GM03348 (cell line): ENCODE data around the gene GABPB1.
A peak's percentile ranks its signal among the peaks of the same experiment; 100 is the strongest.
"Not testable (repeated sequence)": the region's sequence is repeated elsewhere in the genome, so short reads cannot be mapped to it uniquely, and the experiment has no call there.

Source experiments
- DNase-seq: peaks from one replicate; pipeline ENCODE4 v3.0.0; 2012; ENCODE audit warnings: low spot score

Gene GABPB1

GRCh38 chr15:50354838-50355618, at the start of gene GABPB1:
Gene GABPB1 (minus strand): TSS chr15:50355198. CDS start chr15:50309798, 45,400 bp downstream.
- DNase-seq, result peak; percentile 98

GRCh38 chr15:50391561-50391960, 36.6 kb upstream of the GABPB1 start:
- DNase-seq, result not testable (repeated sequence)

- DNase-seq, result no peak
These were observed 35.7 kb upstream of the GABPB1 start for GRCh38 chr15:50390554-50391264.

- DNase-seq, result not testable (repeated sequence)
These were observed 27.4 kb upstream of the GABPB1 start for GRCh38 chr15:50382408-50382807.

- DNase-seq, result peak; percentile 7
These were observed 26.4 kb upstream of the GABPB1 start for GRCh38 chr15:50381438-50381837.

GRCh38 chr15:50380089-50380488, 25.1 kb upstream of the GABPB1 start:
- no peak for DNase-seq

- not testable (repeated sequence) for DNase-seq
These were observed 24.4 kb upstream of the GABPB1 start for GRCh38 chr15:50379413-50379812.

- no peak for DNase-seq
These were observed 23.8 kb upstream of the GABPB1 start for GRCh38 chr15:50378776-50379175.

GRCh38 chr15:50377867-50378751, 23.1 kb upstream of the GABPB1 start:
- no peak for DNase-seq

GRCh38 chr15:50369564-50369963, 14.6 kb upstream of the GABPB1 start:
- not testable (repeated sequence) for DNase-seq

- no peak for DNase-seq
These were observed 11.0 kb upstream of the GABPB1 start for GRCh38 chr15:50365971-50366370.

GRCh38 chr15:50365570-50365969, 10.6 kb upstream of the GABPB1 start:
- DNase-seq, result no peak

- DNase-seq, result no peak
These were observed 8.6 kb upstream of the GABPB1 start for GRCh38 chr15:50363612-50364011.

GRCh38 chr15:50361756-50362155, 6.8 kb upstream of the GABPB1 start:
- DNase-seq, result no peak

- peak; percentile 36 for DNase-seq
These were observed 3.8 kb upstream of the GABPB1 start for GRCh38 chr15:50358845-50359244.

- no peak for DNase-seq
These were observed 982 bp upstream of the GABPB1 start for GRCh38 chr15:50355980-50356379.

GRCh38 chr15:50355619-50355905, 564 bp upstream of the GABPB1 start:
- DNase-seq, result no peak

GRCh38 chr15:50353975-50354837, 792 bp downstream of the GABPB1 start:
- DNase-seq, result peak; percentile 57

- peak; percentile 72 for DNase-seq
These were observed 1.6 kb downstream of the GABPB1 start for GRCh38 chr15:50353251-50353974.

GRCh38 chr15:50350621-50351020, 4.4 kb downstream of the GABPB1 start:
- DNase-seq, result no peak

- DNase-seq, result no peak
These were observed 9.7 kb downstream of the GABPB1 start for GRCh38 chr15:50345298-50345697.
